Measurements from ENCODE around the gene HCK.

The HCK gene

GRCh38 chr20:32009564-32009963 is 42.5 kb upstream of the HCK start:
- Histone ChIP-seq H3K27me3 (ENCODE audit: insufficient read depth, insufficient read length) (no peaks in the 10 kb centered on the region), H3K4me1 (ENCODE audit: insufficient read depth, insufficient read length) (peaks cover 6% of the 10 kb centered on the region)

GRCh38 chr20:32010101-32010500 is 41.9 kb upstream of the HCK start, which contains the start of gene CCM2L:
CCM2L (plus strand) TSS chr20:32010438; CDS start chr20:32010455, 17 bp downstream.
- Histone ChIP-seq H3K4me3 (ENCODE audit: insufficient read length, low read depth) (no peak within 1 kb of the TSS), H3K27me3 (ENCODE audit: insufficient read depth, insufficient read length) (no peaks in the 10 kb centered on the region), H3K9me3 (ENCODE audit: insufficient read depth, low read length) (no peaks in the 10 kb centered on the region), H3K4me1 (ENCODE audit: insufficient read depth, insufficient read length) (peaks cover 6% of the 10 kb centered on the region), H3K9ac (ENCODE audit: insufficient read length, low read depth) (peak within 1 kb of the TSS; percentile 32), H3K36me3 (ENCODE audit: insufficient read depth, insufficient read length, low read length) (no peaks in the 10 kb centered on the region)
- TF ChIP-seq YY1 (IDR thresholded peaks at IDR 0.05; ENCODE audit: insufficient read depth, insufficient read length) (no peak), ZNF274 (IDR thresholded peaks at IDR 0.05; ENCODE audit: low read depth, low read length) (no peak), SUZ12 (IDR thresholded peaks at IDR 0.05; ENCODE audit: extremely low read depth, insufficient read depth, insufficient read length) (no peak)
- no peak for DNase-seq (ENCODE audit: low read depth, low spot score)

More at GRCh38 chr20:32009564-32009963, 42.5 kb upstream of the HCK start:
- DNase-seq (ENCODE audit: low read depth, low spot score) = no peak
- Histone ChIP-seq H3K36me3 (ENCODE audit: insufficient read depth, insufficient read length, low read length) (no peaks in the 10 kb centered on the region), H3K9ac (ENCODE audit: insufficient read length, low read depth) (no peak overlapping the region), H3K9me3 (ENCODE audit: insufficient read depth, low read length) (no peaks in the 10 kb centered on the region), H3K4me3 (ENCODE audit: insufficient read length, low read depth) (no peak overlapping the region)
- TF ChIP-seq SUZ12 (IDR thresholded peaks at IDR 0.05; ENCODE audit: extremely low read depth, insufficient read depth, insufficient read length) (no peak), YY1 (IDR thresholded peaks at IDR 0.05; ENCODE audit: insufficient read depth, insufficient read length) (no peak), ZNF274 (IDR thresholded peaks at IDR 0.05; ENCODE audit: low read depth, low read length) (no peak)

- peak overlapping the region; percentile 32 for H3K9ac ChIP-seq (ENCODE audit: insufficient read length, low read depth)
- H3K36me3 ChIP-seq (ENCODE audit: insufficient read depth, insufficient read length, low read length) = no peaks in the 10 kb centered on the region
- TF ChIP-seq SUZ12 (IDR thresholded peaks at IDR 0.05; ENCODE audit: extremely low read depth, insufficient read depth, insufficient read length) = no peak
- no peak for TF ChIP-seq YY1 (IDR thresholded peaks at IDR 0.05; ENCODE audit: insufficient read depth, insufficient read length)
- TF ChIP-seq ZNF274 (IDR thresholded peaks at IDR 0.05; ENCODE audit: low read depth, low read length) = no peak
- peaks cover 6% of the 10 kb centered on the region for H3K4me1 ChIP-seq (ENCODE audit: insufficient read depth, insufficient read length)
- H3K9me3 ChIP-seq (ENCODE audit: insufficient read depth, low read length) = no peaks in the 10 kb centered on the region
- no peaks in the 10 kb centered on the region for H3K27me3 ChIP-seq (ENCODE audit: insufficient read depth, insufficient read length)
- DNase-seq (ENCODE audit: low read depth, low spot score) = no peak
- H3K4me3 ChIP-seq (ENCODE audit: insufficient read length, low read depth) = no peak overlapping the region
Measured at GRCh38 chr20:32010666-32011065, 41.4 kb upstream of the HCK start.

GRCh38 chr20:32012159-32012688 is 39.8 kb upstream of the HCK start:
- H3K9ac ChIP-seq (ENCODE audit: insufficient read length, low read depth) = no peak overlapping the region
- no peaks in the 10 kb centered on the region for H3K9me3 ChIP-seq (ENCODE audit: insufficient read depth, low read length)
- H3K4me1 ChIP-seq (ENCODE audit: insufficient read depth, insufficient read length) = peaks cover 6% of the 10 kb centered on the region
- H3K27me3 ChIP-seq (ENCODE audit: insufficient read depth, insufficient read length) = peaks cover 5% of the 10 kb centered on the region
- no peak for DNase-seq (ENCODE audit: low read depth, low spot score)
- H3K36me3 ChIP-seq (ENCODE audit: insufficient read depth, insufficient read length, low read length) = no peaks in the 10 kb centered on the region
- no peak for TF ChIP-seq SUZ12 (IDR thresholded peaks at IDR 0.05; ENCODE audit: extremely low read depth, insufficient read depth, insufficient read length)
- no peak for TF ChIP-seq ZNF274 (IDR thresholded peaks at IDR 0.05; ENCODE audit: low read depth, low read length)
- no peak for TF ChIP-seq YY1 (IDR thresholded peaks at IDR 0.05; ENCODE audit: insufficient read depth, insufficient read length)
- H3K4me3 ChIP-seq (ENCODE audit: insufficient read length, low read depth) = no peak overlapping the region

GRCh38 chr20:32013326-32013725 is 38.7 kb upstream of the HCK start:
- TF ChIP-seq YY1 (IDR thresholded peaks at IDR 0.05; ENCODE audit: insufficient read depth, insufficient read length) (no peak), SUZ12 (IDR thresholded peaks at IDR 0.05; ENCODE audit: extremely low read depth, insufficient read depth, insufficient read length) (no peak), ZNF274 (IDR thresholded peaks at IDR 0.05; ENCODE audit: low read depth, low read length) (no peak)
- Histone ChIP-seq H3K9me3 (ENCODE audit: insufficient read depth, low read length) (no peaks in the 10 kb centered on the region), H3K4me3 (ENCODE audit: insufficient read length, low read depth) (no peak overlapping the region), H3K4me1 (ENCODE audit: insufficient read depth, insufficient read length) (peaks cover 6% of the 10 kb centered on the region), H3K9ac (ENCODE audit: insufficient read length, low read depth) (no peak overlapping the region), H3K36me3 (ENCODE audit: insufficient read depth, insufficient read length, low read length) (no peaks in the 10 kb centered on the region), H3K27me3 (ENCODE audit: insufficient read depth, insufficient read length) (peaks cover 11% of the 10 kb centered on the region)
- no peak for DNase-seq (ENCODE audit: low read depth, low spot score)

- Histone ChIP-seq H3K4me3 (ENCODE audit: insufficient read length, low read depth) (peak overlapping the region; percentile 51), H3K9ac (ENCODE audit: insufficient read length, low read depth) (peak overlapping the region; percentile 74), H3K27me3 (ENCODE audit: insufficient read depth, insufficient read length) (peaks cover 11% of the 10 kb centered on the region), H3K4me1 (ENCODE audit: insufficient read depth, insufficient read length) (peaks cover 4% of the 10 kb centered on the region), H3K36me3 (ENCODE audit: insufficient read depth, insufficient read length, low read length) (no peaks in the 10 kb centered on the region), H3K9me3 (ENCODE audit: insufficient read depth, low read length) (no peaks in the 10 kb centered on the region)
- no peak for TF ChIP-seq ZNF274 (IDR thresholded peaks at IDR 0.05; ENCODE audit: low read depth, low read length)
- TF ChIP-seq YY1 (IDR thresholded peaks at IDR 0.05; ENCODE audit: insufficient read depth, insufficient read length) = no peak
- no peak for TF ChIP-seq SUZ12 (IDR thresholded peaks at IDR 0.05; ENCODE audit: extremely low read depth, insufficient read depth, insufficient read length)
- no peak for DNase-seq (ENCODE audit: low read depth, low spot score)
Measured at GRCh38 chr20:32017711-32018251, 34.3 kb upstream of the HCK start.

GRCh38 chr20:32018269-32019155 is 33.5 kb upstream of the HCK start:
- H3K9ac ChIP-seq (ENCODE audit: insufficient read length, low read depth) = peak overlapping the region; percentile 74
- no peak for TF ChIP-seq ZNF274 (IDR thresholded peaks at IDR 0.05; ENCODE audit: low read depth, low read length)
- H3K9me3 ChIP-seq (ENCODE audit: insufficient read depth, low read length) = no peaks in the 10 kb centered on the region
- peak overlapping the region; percentile 51 for H3K4me3 ChIP-seq (ENCODE audit: insufficient read length, low read depth)
- DNase-seq (ENCODE audit: low read depth, low spot score) = no peak
- peaks cover 4% of the 10 kb centered on the region for H3K4me1 ChIP-seq (ENCODE audit: insufficient read depth, insufficient read length)
- peaks cover 11% of the 10 kb centered on the region for H3K27me3 ChIP-seq (ENCODE audit: insufficient read depth, insufficient read length)
- no peaks in the 10 kb centered on the region for H3K36me3 ChIP-seq (ENCODE audit: insufficient read depth, insufficient read length, low read length)
